ENCODE results near the gene FAM221B.

The FAM221B gene

DNA sequence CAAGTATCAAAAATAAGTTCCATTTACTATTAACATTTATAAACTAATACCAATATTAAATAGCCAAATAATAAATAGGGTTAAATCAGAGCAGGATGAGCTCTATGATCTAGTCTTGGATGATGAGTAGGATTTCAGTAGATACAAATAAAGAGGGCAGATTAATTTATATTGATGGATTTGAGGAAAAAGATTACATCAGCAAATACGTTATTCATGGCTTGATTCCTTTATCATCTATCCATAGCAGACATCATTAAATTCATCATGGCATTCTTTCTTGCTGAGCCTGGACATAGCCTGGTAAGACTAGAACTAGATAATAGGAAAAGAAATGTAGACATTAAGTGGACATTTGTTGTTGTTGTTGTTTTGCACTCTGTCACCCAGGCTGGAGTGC, 61.1 kb downstream of the FAM221B start:
- Histone ChIP-seq H3K4me3 (ENCODE audit: low read depth, low read length) (no peak overlapping the region), H3K4me1 (ENCODE audit: control insufficient read depth, insufficient read depth, low read length) (no peaks in the 10 kb centered on the region), H3K27ac (ENCODE audit: low read depth, low read length) (no peak overlapping the region), H3K27me3 (ENCODE audit: control insufficient read depth, insufficient read depth, low read length) (no peaks in the 10 kb centered on the region), H3K9ac (ENCODE audit: low read length) (no peak overlapping the region), H3K9me3 (ENCODE audit: control insufficient read depth, insufficient read depth, low read depth, low read length) (no peaks in the 10 kb centered on the region), H3K36me3 (ENCODE audit: control insufficient read depth, insufficient read depth, low read length) (no peaks in the 10 kb centered on the region)

DNA sequence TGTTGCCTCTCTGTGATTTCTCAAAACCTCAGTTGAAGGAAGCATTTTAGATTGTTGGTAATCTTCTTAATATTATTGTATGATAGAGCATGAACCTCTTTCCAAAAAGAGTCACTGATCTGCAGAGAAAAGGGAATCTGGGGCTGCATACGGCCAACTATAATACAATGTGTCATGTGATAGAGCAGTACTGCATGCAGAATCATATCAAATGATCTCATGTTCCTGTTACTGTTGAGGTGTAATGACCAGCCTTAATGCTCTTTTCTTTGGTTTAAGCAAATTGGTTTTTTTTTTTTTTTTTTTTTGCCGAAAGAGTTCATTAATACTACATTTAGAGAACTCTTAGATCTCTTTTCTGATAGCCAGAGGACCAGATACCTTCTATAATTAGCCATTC, 61.5 kb downstream of the FAM221B start:
- no peak overlapping the region for H3K9ac ChIP-seq (ENCODE audit: low read length)
- no peak overlapping the region for H3K4me3 ChIP-seq (ENCODE audit: low read depth, low read length)
- no peaks in the 10 kb centered on the region for H3K27me3 ChIP-seq (ENCODE audit: control insufficient read depth, insufficient read depth, low read length)
- H3K27ac ChIP-seq (ENCODE audit: low read depth, low read length): no peak overlapping the region
- no peaks in the 10 kb centered on the region for H3K4me1 ChIP-seq (ENCODE audit: control insufficient read depth, insufficient read depth, low read length)
- H3K9me3 ChIP-seq (ENCODE audit: control insufficient read depth, insufficient read depth, low read depth, low read length): no peaks in the 10 kb centered on the region
- H3K36me3 ChIP-seq (ENCODE audit: control insufficient read depth, insufficient read depth, low read length): no peaks in the 10 kb centered on the region

All from HUES6 (cell line).